Measurements from ENCODE around the gene LMNTD2.
"Not testable (repeated sequence)": the region's sequence is repeated elsewhere in the genome, so short reads cannot be mapped to it uniquely, and the experiment has no call there.

LMNTD2 gene

GRCh38 chr11:516918-517685, 43.4 kb downstream of the LMNTD2 start:
- not testable (repeated sequence) for H3K36me3 ChIP-seq (ENCODE audit: control insufficient read depth, insufficient read depth, low read length); H2AK5ac ChIP-seq (ENCODE audit: low read length); H3K56ac ChIP-seq (ENCODE audit: low read length); H3K27me3 ChIP-seq (ENCODE audit: insufficient read depth, low read length, poor library complexity); H2BK5ac ChIP-seq (ENCODE audit: low read length); H2BK120ac ChIP-seq (ENCODE audit: low read depth, low read length); DNase-seq; H3K18ac ChIP-seq (ENCODE audit: low read length); H3K23ac ChIP-seq (ENCODE audit: low read length); H2BK15ac ChIP-seq (replicated peaks; ENCODE audit: low read depth); H3K79me2 ChIP-seq (ENCODE audit: control insufficient read depth, insufficient read depth, low read length); H3K79me1 ChIP-seq (ENCODE audit: low read length); H4K8ac ChIP-seq (ENCODE audit: low read depth, low read length); H3K4me1 ChIP-seq (ENCODE audit: control insufficient read depth, low read depth, low read length); H3K27ac ChIP-seq (ENCODE audit: low read depth, low read length); H3K9ac ChIP-seq (ENCODE audit: low read length); H3K4ac ChIP-seq (ENCODE audit: low read depth, low read length); H4K5ac ChIP-seq (ENCODE audit: low read length); H3K4me3 ChIP-seq (ENCODE audit: low read length); H3K4me2 ChIP-seq (ENCODE audit: low read length)
- WGBS (ENCODE audit: extremely low coverage, insufficient coverage, low lambda C conversion rate), result no CpG with 5 or more reads among the region's 43 CpGs

- no peak overlapping the region for H2AK5ac ChIP-seq (ENCODE audit: low read length)
- no peak overlapping the region for H3K9ac ChIP-seq (ENCODE audit: low read length)
- no peak overlapping the region for H4K5ac ChIP-seq (ENCODE audit: low read length)
- H3K4ac ChIP-seq (ENCODE audit: low read depth, low read length), result no peak overlapping the region
- no peak overlapping the region for H3K4me2 ChIP-seq (ENCODE audit: low read length)
- H3K36me3 ChIP-seq (ENCODE audit: control insufficient read depth, insufficient read depth, low read length), result no peaks in the 10 kb centered on the region
- H3K56ac ChIP-seq (ENCODE audit: low read length), result no peak overlapping the region
- no peak overlapping the region for H4K8ac ChIP-seq (ENCODE audit: low read depth, low read length)
- H2BK15ac ChIP-seq (replicated peaks; ENCODE audit: low read depth), result no peak overlapping the region
- H3K79me2 ChIP-seq (ENCODE audit: control insufficient read depth, insufficient read depth, low read length), result no peaks in the 10 kb centered on the region
- H3K18ac ChIP-seq (ENCODE audit: low read length), result no peak overlapping the region
- no peak overlapping the region for H3K23ac ChIP-seq (ENCODE audit: low read length)
- no peaks in the 10 kb centered on the region for H3K79me1 ChIP-seq (ENCODE audit: low read length)
- no peaks in the 10 kb centered on the region for H3K27me3 ChIP-seq (ENCODE audit: insufficient read depth, low read length, poor library complexity)
- no peaks in the 10 kb centered on the region for H3K4me1 ChIP-seq (ENCODE audit: control insufficient read depth, low read depth, low read length)
- WGBS (ENCODE audit: extremely low coverage, insufficient coverage, low lambda C conversion rate), result no CpG with 5 or more reads among the region's 4 CpGs
- H3K27ac ChIP-seq (ENCODE audit: low read depth, low read length), result no peak overlapping the region
- no peak overlapping the region for H3K4me3 ChIP-seq (ENCODE audit: low read length)
- no peak overlapping the region for H2BK5ac ChIP-seq (ENCODE audit: low read length)
- no peak overlapping the region for H2BK120ac ChIP-seq (ENCODE audit: low read depth, low read length)
- DNase-seq, result no peak
These were observed 44.1 kb downstream of the LMNTD2 start for GRCh38 chr11:516400-516799.

GRCh38 chr11:515131-515530, 45.4 kb downstream of the LMNTD2 start:
- Histone ChIP-seq H3K4me3 (ENCODE audit: low read length) (no peak overlapping the region), H3K79me2 (ENCODE audit: control insufficient read depth, insufficient read depth, low read length) (no peaks in the 10 kb centered on the region), H4K5ac (ENCODE audit: low read length) (no peak overlapping the region), H2BK15ac (replicated peaks; ENCODE audit: low read depth) (no peak overlapping the region), H3K79me1 (ENCODE audit: low read length) (no peaks in the 10 kb centered on the region), H2AK5ac (ENCODE audit: low read length) (no peak overlapping the region), H3K4me1 (ENCODE audit: control insufficient read depth, low read depth, low read length) (no peaks in the 10 kb centered on the region), H2BK5ac (ENCODE audit: low read length) (no peak overlapping the region), H4K8ac (ENCODE audit: low read depth, low read length) (no peak overlapping the region), H3K18ac (ENCODE audit: low read length) (no peak overlapping the region), H3K23ac (ENCODE audit: low read length) (no peak overlapping the region), H3K4me2 (ENCODE audit: low read length) (no peak overlapping the region), H3K56ac (ENCODE audit: low read length) (no peak overlapping the region), H3K4ac (ENCODE audit: low read depth, low read length) (no peak overlapping the region), H3K9ac (ENCODE audit: low read length) (no peak overlapping the region), H3K27me3 (ENCODE audit: insufficient read depth, low read length, poor library complexity) (no peaks in the 10 kb centered on the region), H3K36me3 (ENCODE audit: control insufficient read depth, insufficient read depth, low read length) (no peaks in the 10 kb centered on the region), H2BK120ac (ENCODE audit: low read depth, low read length) (no peak overlapping the region), H3K27ac (ENCODE audit: low read depth, low read length) (no peak overlapping the region)
- no CpG with 5 or more reads among the region's 6 CpGs for WGBS (ENCODE audit: extremely low coverage, insufficient coverage, low lambda C conversion rate)
- DNase-seq, result no peak

GRCh38 chr11:514606-515005, 45.9 kb downstream of the LMNTD2 start:
- H3K27ac ChIP-seq (ENCODE audit: low read depth, low read length), result no peak overlapping the region
- WGBS (ENCODE audit: extremely low coverage, insufficient coverage, low lambda C conversion rate), result no CpG with 5 or more reads among the region's 10 CpGs
- no peak for DNase-seq

GRCh38 chr11:512761-513595, 47.6 kb downstream of the LMNTD2 start:
- DNase-seq, result no peak
- no peak overlapping the region for H4K8ac ChIP-seq (ENCODE audit: low read depth, low read length)
- H2BK5ac ChIP-seq (ENCODE audit: low read length), result no peak overlapping the region
- H3K27ac ChIP-seq (ENCODE audit: low read depth, low read length), result no peak overlapping the region
- H3K23ac ChIP-seq (ENCODE audit: low read length), result no peak overlapping the region
- H3K79me2 ChIP-seq (ENCODE audit: control insufficient read depth, insufficient read depth, low read length), result no peaks in the 10 kb centered on the region
- no peaks in the 10 kb centered on the region for H3K4me1 ChIP-seq (ENCODE audit: control insufficient read depth, low read depth, low read length)
- H3K18ac ChIP-seq (ENCODE audit: low read length), result no peak overlapping the region
- no CpG with 5 or more reads among the region's 29 CpGs for WGBS (ENCODE audit: extremely low coverage, insufficient coverage, low lambda C conversion rate)
- H3K36me3 ChIP-seq (ENCODE audit: control insufficient read depth, insufficient read depth, low read length), result no peaks in the 10 kb centered on the region
- no peak overlapping the region for H3K4me3 ChIP-seq (ENCODE audit: low read length)
- no peak overlapping the region for H2BK15ac ChIP-seq (replicated peaks; ENCODE audit: low read depth)
- H3K4me2 ChIP-seq (ENCODE audit: low read length), result no peak overlapping the region
- H3K27me3 ChIP-seq (ENCODE audit: insufficient read depth, low read length, poor library complexity), result no peaks in the 10 kb centered on the region
- no peaks in the 10 kb centered on the region for H3K79me1 ChIP-seq (ENCODE audit: low read length)
- no peak overlapping the region for H2AK5ac ChIP-seq (ENCODE audit: low read length)
- no peak overlapping the region for H3K56ac ChIP-seq (ENCODE audit: low read length)
- no peak overlapping the region for H3K4ac ChIP-seq (ENCODE audit: low read depth, low read length)
- no peak overlapping the region for H3K9ac ChIP-seq (ENCODE audit: low read length)
- H2BK120ac ChIP-seq (ENCODE audit: low read depth, low read length), result no peak overlapping the region
- H4K5ac ChIP-seq (ENCODE audit: low read length), result no peak overlapping the region

More at GRCh38 chr11:514606-515005, 45.9 kb downstream of the LMNTD2 start:
- Histone ChIP-seq H3K36me3 (ENCODE audit: control insufficient read depth, insufficient read depth, low read length) (no peaks in the 10 kb centered on the region), H3K18ac (ENCODE audit: low read length) (no peak overlapping the region), H3K56ac (ENCODE audit: low read length) (no peak overlapping the region), H2BK15ac (replicated peaks; ENCODE audit: low read depth) (no peak overlapping the region), H3K4me1 (ENCODE audit: control insufficient read depth, low read depth, low read length) (no peaks in the 10 kb centered on the region), H3K4ac (ENCODE audit: low read depth, low read length) (no peak overlapping the region), H3K79me2 (ENCODE audit: control insufficient read depth, insufficient read depth, low read length) (no peaks in the 10 kb centered on the region), H3K4me2 (ENCODE audit: low read length) (no peak overlapping the region), H2AK5ac (ENCODE audit: low read length) (no peak overlapping the region), H3K23ac (ENCODE audit: low read length) (no peak overlapping the region), H2BK5ac (ENCODE audit: low read length) (no peak overlapping the region), H4K8ac (ENCODE audit: low read depth, low read length) (no peak overlapping the region), H2BK120ac (ENCODE audit: low read depth, low read length) (no peak overlapping the region), H3K9ac (ENCODE audit: low read length) (no peak overlapping the region), H3K27me3 (ENCODE audit: insufficient read depth, low read length, poor library complexity) (no peaks in the 10 kb centered on the region), H3K79me1 (ENCODE audit: low read length) (no peaks in the 10 kb centered on the region), H3K4me3 (ENCODE audit: low read length) (no peak overlapping the region), H4K5ac (ENCODE audit: low read length) (no peak overlapping the region)

Measured in mesendoderm (in vitro differentiated cells).